Inferior parietal cortex (tissue), 1 donor: ENCODE data around the gene LCA5L.

Source experiments
- DNase-seq: peaks from one replicate; pipeline ENCODE4 v3.0.0-alpha.2; 2016; ENCODE audit errors: extremely low spot score

Gene LCA5L

GRCh38 chr21:39445321-39446269 lies at the start of gene LCA5L:
TSS of gene LCA5L (minus strand) at chr21:39445778. CDS start at chr21:39428493, 17,285 bp downstream.
- DNase-seq = peak; percentile 87

GRCh38 chr21:39489380-39489924 lies 43.9 kb upstream of the LCA5L start:
- DNase-seq = no peak

- DNase-seq = no peak
Measured at GRCh38 chr21:39484711-39485276, 39.2 kb upstream of the LCA5L start.

- DNase-seq = no peak
Measured at GRCh38 chr21:39483917-39484316, 38.3 kb upstream of the LCA5L start.

GRCh38 chr21:39481886-39482285 lies 36.3 kb upstream of the LCA5L start:
- DNase-seq = no peak

- DNase-seq = no peak
Measured at GRCh38 chr21:39480271-39480670, 34.7 kb upstream of the LCA5L start.

GRCh38 chr21:39479814-39480182 lies 34.2 kb upstream of the LCA5L start:
- no peak for DNase-seq

GRCh38 chr21:39479164-39479813 lies 33.7 kb upstream of the LCA5L start:
- no peak for DNase-seq

- DNase-seq = no peak
Measured at GRCh38 chr21:39474611-39475010, 29.0 kb upstream of the LCA5L start.

- no peak for DNase-seq
Measured at GRCh38 chr21:39472786-39473185, 27.2 kb upstream of the LCA5L start.

GRCh38 chr21:39471598-39471997 lies 26.0 kb upstream of the LCA5L start:
- no peak for DNase-seq

- no peak for DNase-seq
Measured at GRCh38 chr21:39468559-39468958, 23.0 kb upstream of the LCA5L start.

GRCh38 chr21:39467746-39468145 lies 22.2 kb upstream of the LCA5L start:
- no peak for DNase-seq

GRCh38 chr21:39466584-39466983 lies 21.0 kb upstream of the LCA5L start:
- no peak for DNase-seq

GRCh38 chr21:39463308-39463707 lies 17.7 kb upstream of the LCA5L start:
- no peak for DNase-seq

- DNase-seq = no peak
Measured at GRCh38 chr21:39461419-39461818, 15.8 kb upstream of the LCA5L start.

GRCh38 chr21:39456665-39457064 lies 11.1 kb upstream of the LCA5L start:
- no peak for DNase-seq

- peak; percentile 6 for DNase-seq
Measured at GRCh38 chr21:39454949-39455668, 9.5 kb upstream of the LCA5L start.

GRCh38 chr21:39453571-39454179 lies 8.1 kb upstream of the LCA5L start:
- DNase-seq = peak; percentile 9

GRCh38 chr21:39452970-39453342 lies 7.4 kb upstream of the LCA5L start:
- DNase-seq = peak; percentile 24

GRCh38 chr21:39452207-39452969 lies 6.8 kb upstream of the LCA5L start:
- peak; percentile 67 for DNase-seq
